ENCODE data around the gene IL32.

IL32 gene

GRCh38 chr16:3096362-3096761 lies 30.9 kb downstream of the IL32 start:
- no peaks in the 10 kb centered on the region for H3K27me3 ChIP-seq (replicated peaks in 2 of 5; ENCODE audit: control insufficient read depth in 4 of 5, insufficient read depth in 5 of 5, low read length in 4 of 5)
- ChIA-PET CTCF (interaction anchor here (0.6 to 8.2 kb wide), 15 partner anchors 11 to 75 kb away, joined by 3 to 103 read pairs (median 4); no protein-coding TSS in a partner anchor), POLR2A (no interaction called here)
- no peaks in the 10 kb centered on the region for H3K36me3 ChIP-seq (ENCODE audit: control insufficient read depth in 4 of 4, insufficient read depth in 4 of 4, low read length in 3 of 4)
- no peaks in the 10 kb centered on the region for H3K9me3 ChIP-seq (ENCODE audit: control extremely low read depth in 1 of 5, control insufficient read depth in 4 of 5, insufficient read depth in 2 of 5, low read depth in 1 of 5, low read length in 4 of 5)
- 97% methylated on average over 5 of the region's 6 CpGs for WGBS (ENCODE audit: insufficient coverage)
- no peak overlapping the region for H3K27ac ChIP-seq (ENCODE audit: insufficient read depth in 1 of 2, low read depth in 1 of 2, low read length in 2 of 2, poor library complexity in 1 of 2, severe bottlenecking in 2 of 2)
- H3K4me3 ChIP-seq (ENCODE audit: control insufficient read depth in 1 of 7, extremely low read depth in 1 of 7, insufficient read depth in 4 of 7, low read depth in 2 of 7, low read length in 6 of 7) = no peak overlapping the region
- peaks cover 10 to 32% (median 27%) of the 10 kb centered on the region in 4 experiments for H3K4me1 ChIP-seq (ENCODE audit: control extremely low read depth in 1 of 4, control insufficient read depth in 4 of 4, insufficient read depth in 4 of 4, low read length in 3 of 4)
- DNase-seq = no peak

- H3K27me3 ChIP-seq (replicated peaks in 2 of 5; ENCODE audit: control insufficient read depth in 4 of 5, insufficient read depth in 5 of 5, low read length in 4 of 5) = no peaks in the 10 kb centered on the region
- no peak overlapping the region for H3K4me3 ChIP-seq (ENCODE audit: control insufficient read depth in 1 of 7, extremely low read depth in 1 of 7, insufficient read depth in 4 of 7, low read depth in 2 of 7, low read length in 6 of 7)
- H3K4me1 ChIP-seq (ENCODE audit: control extremely low read depth in 1 of 4, control insufficient read depth in 4 of 4, insufficient read depth in 4 of 4, low read length in 3 of 4) = peaks cover 10 to 33% (median 32%) of the 10 kb centered on the region in 4 experiments
- H3K9me3 ChIP-seq (ENCODE audit: control extremely low read depth in 1 of 5, control insufficient read depth in 4 of 5, insufficient read depth in 2 of 5, low read depth in 1 of 5, low read length in 4 of 5) = no peaks in the 10 kb centered on the region
- 69% methylated on average over 6 of the region's 8 CpGs for WGBS (ENCODE audit: insufficient coverage)
- H3K27ac ChIP-seq (ENCODE audit: insufficient read depth in 1 of 2, low read depth in 1 of 2, low read length in 2 of 2, poor library complexity in 1 of 2, severe bottlenecking in 2 of 2) = no peak overlapping the region
- DNase-seq = no peak
- no peaks in the 10 kb centered on the region for H3K36me3 ChIP-seq (ENCODE audit: control insufficient read depth in 4 of 4, insufficient read depth in 4 of 4, low read length in 3 of 4)
- POLR2A ChIA-PET = no interaction called here
- CTCF ChIA-PET = interaction anchor here (0.6 to 8.2 kb wide), 7 partner anchors 10 to 498 kb away, joined by 3 to 103 read pairs (median 9); no protein-coding TSS in a partner anchor
Measured at GRCh38 chr16:3097266-3097665, 31.8 kb downstream of the IL32 start.

GRCh38 chr16:3098459-3099394 lies 33.3 kb downstream of the IL32 start, which contains the start of gene ZSCAN10:
ZSCAN10 (minus strand) TSS chr16:3099294; CDS start chr16:3092937, 6,357 bp downstream.
- ChIA-PET CTCF (interaction anchor here (1.2 to 8.2 kb wide), 8 partner anchors 8 to 68 kb away, joined by 3 to 103 read pairs (median 8); no protein-coding TSS in a partner anchor), POLR2A (interaction anchor here (0.5 kb wide), 1 partner anchor 59 kb away, joined by 5 read pairs; no protein-coding TSS in a partner anchor)
- H3K9me3 ChIP-seq (ENCODE audit: control extremely low read depth in 1 of 5, control insufficient read depth in 4 of 5, insufficient read depth in 2 of 5, low read depth in 1 of 5, low read length in 4 of 5) = no peaks in the 10 kb centered on the region
- DNase-seq = no peak
- peak within 1 kb of the TSS in 6 of 7 experiments; percentile 9 to 59 (median 41) for H3K4me3 ChIP-seq (ENCODE audit: control insufficient read depth in 1 of 7, extremely low read depth in 1 of 7, insufficient read depth in 4 of 7, low read depth in 2 of 7, low read length in 6 of 7)
- H3K36me3 ChIP-seq (ENCODE audit: control insufficient read depth in 4 of 4, insufficient read depth in 4 of 4, low read length in 3 of 4) = no peaks in the 10 kb centered on the region
- 80% methylated on average over 15 of the region's 21 CpGs for WGBS (ENCODE audit: insufficient coverage)
- no peak within 1 kb of the TSS for H3K27ac ChIP-seq (ENCODE audit: insufficient read depth in 1 of 2, low read depth in 1 of 2, low read length in 2 of 2, poor library complexity in 1 of 2, severe bottlenecking in 2 of 2)
- H3K27me3 ChIP-seq (replicated peaks in 2 of 5; ENCODE audit: control insufficient read depth in 4 of 5, insufficient read depth in 5 of 5, low read length in 4 of 5) = no peaks in the 10 kb centered on the region
- peaks cover 10 to 41% (median 35%) of the 10 kb centered on the region in 4 experiments for H3K4me1 ChIP-seq (ENCODE audit: control extremely low read depth in 1 of 4, control insufficient read depth in 4 of 4, insufficient read depth in 4 of 4, low read length in 3 of 4)

DNA sequence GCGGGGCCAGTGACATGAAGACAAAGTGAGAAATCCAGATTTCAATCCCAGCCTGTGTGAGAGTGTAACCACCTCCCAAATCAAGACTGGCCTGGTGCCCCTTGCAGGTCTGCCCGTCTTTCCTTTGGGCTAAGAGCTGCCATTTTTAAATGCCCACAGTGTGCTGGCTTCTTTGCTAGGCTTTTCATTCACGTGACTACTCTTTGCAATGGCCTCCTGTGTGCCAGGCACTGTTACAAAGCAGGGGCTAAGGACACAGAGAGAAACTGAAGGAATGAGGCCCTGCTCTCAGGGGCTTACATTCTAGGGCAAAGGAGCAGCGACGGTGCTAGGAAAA lies 33.9 kb downstream of the IL32 start:
- Histone ChIP-seq H3K4me3 (ENCODE audit: control insufficient read depth in 1 of 7, extremely low read depth in 1 of 7, insufficient read depth in 4 of 7, low read depth in 2 of 7, low read length in 6 of 7) (peak overlapping the region in 1 of 7 experiments; percentile 59), H3K27me3 (replicated peaks in 2 of 5; ENCODE audit: control insufficient read depth in 4 of 5, insufficient read depth in 5 of 5, low read length in 4 of 5) (no peaks in the 10 kb centered on the region), H3K4me1 (ENCODE audit: control extremely low read depth in 1 of 4, control insufficient read depth in 4 of 4, insufficient read depth in 4 of 4, low read length in 3 of 4) (peaks cover 10 to 41% (median 35%) of the 10 kb centered on the region in 4 experiments), H3K36me3 (ENCODE audit: control insufficient read depth in 4 of 4, insufficient read depth in 4 of 4, low read length in 3 of 4) (no peaks in the 10 kb centered on the region), H3K27ac (ENCODE audit: insufficient read depth in 1 of 2, low read depth in 1 of 2, low read length in 2 of 2, poor library complexity in 1 of 2, severe bottlenecking in 2 of 2) (no peak overlapping the region), H3K9me3 (ENCODE audit: control extremely low read depth in 1 of 5, control insufficient read depth in 4 of 5, insufficient read depth in 2 of 5, low read depth in 1 of 5, low read length in 4 of 5) (no peaks in the 10 kb centered on the region)
- whole genome bisulfite sequencing (ENCODE audit: insufficient coverage) = 96% methylated on average over 5 of the region's 5 CpGs
- CTCF ChIA-PET = interaction anchor here (1.3 to 8.2 kb wide), 5 partner anchors 9 to 38 kb away, joined by 3 to 103 read pairs (median 9); no protein-coding TSS in a partner anchor
- POLR2A ChIA-PET = no interaction called here
- DNase-seq = no peak

DNA sequence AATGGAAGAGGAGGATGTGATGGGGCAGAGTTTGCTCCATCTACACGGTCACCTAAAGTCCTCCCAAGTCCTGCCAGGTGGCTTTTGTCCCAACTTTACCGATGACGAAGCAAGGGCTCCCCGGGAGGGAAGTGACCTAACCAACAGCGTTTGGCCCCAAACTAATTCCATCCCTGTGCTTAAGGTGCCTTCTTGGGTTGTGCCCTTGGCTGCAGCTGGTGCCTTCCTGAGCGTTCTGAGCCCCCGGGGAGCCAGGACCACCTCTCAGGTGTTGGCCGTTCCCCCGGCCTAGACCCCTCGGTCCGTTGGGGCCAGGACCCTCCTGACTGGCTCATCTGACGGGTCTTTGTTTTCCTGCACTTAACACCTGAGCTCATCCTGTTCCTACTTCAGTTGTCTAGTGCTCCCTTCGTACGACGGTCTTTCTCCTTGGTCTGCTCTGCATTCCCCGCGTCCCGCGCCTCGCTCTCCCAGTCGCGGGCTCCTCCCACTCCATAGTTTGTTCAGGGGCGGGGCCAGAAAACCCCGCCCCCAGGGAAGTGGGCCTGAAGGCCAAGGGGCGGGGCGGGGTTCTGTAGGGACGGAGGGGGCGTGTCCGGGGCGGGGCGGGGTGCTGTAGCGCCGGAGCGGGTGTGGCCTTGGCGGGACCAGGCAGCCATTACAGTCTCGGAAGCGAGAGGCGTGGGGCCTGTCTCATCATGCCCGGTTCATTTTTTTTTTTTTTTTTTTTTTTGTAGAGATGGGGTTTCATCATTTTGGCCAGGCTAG lies 34.5 kb downstream of the IL32 start:
- H3K9me3 ChIP-seq (ENCODE audit: control extremely low read depth in 1 of 5, control insufficient read depth in 4 of 5, insufficient read depth in 2 of 5, low read depth in 1 of 5, low read length in 4 of 5) = no peaks in the 10 kb centered on the region
- ChIA-PET POLR2A (no interaction called here), CTCF (interaction anchor here (1.0 to 8.2 kb wide), 10 partner anchors 9 to 39 kb away, joined by 3 to 103 read pairs (median 5); no protein-coding TSS in a partner anchor)
- no peaks in the 10 kb centered on the region for H3K27me3 ChIP-seq (replicated peaks in 2 of 5; ENCODE audit: control insufficient read depth in 4 of 5, insufficient read depth in 5 of 5, low read length in 4 of 5)
- peak overlapping the region in 6 of 7 experiments; percentile 9 to 59 (median 41) for H3K4me3 ChIP-seq (ENCODE audit: control insufficient read depth in 1 of 7, extremely low read depth in 1 of 7, insufficient read depth in 4 of 7, low read depth in 2 of 7, low read length in 6 of 7)
- H3K4me1 ChIP-seq (ENCODE audit: control extremely low read depth in 1 of 4, control insufficient read depth in 4 of 4, insufficient read depth in 4 of 4, low read length in 3 of 4) = peaks cover 10 to 41% (median 35%) of the 10 kb centered on the region in 4 experiments
- no peak overlapping the region for H3K27ac ChIP-seq (ENCODE audit: insufficient read depth in 1 of 2, low read depth in 1 of 2, low read length in 2 of 2, poor library complexity in 1 of 2, severe bottlenecking in 2 of 2)
- peak; percentile 90 to 93 (median 92) for DNase-seq
- H3K36me3 ChIP-seq (ENCODE audit: control insufficient read depth in 4 of 4, insufficient read depth in 4 of 4, low read length in 3 of 4) = no peaks in the 10 kb centered on the region
- 9% methylated on average over 29 of the region's 39 CpGs for WGBS (ENCODE audit: insufficient coverage)

DNA sequence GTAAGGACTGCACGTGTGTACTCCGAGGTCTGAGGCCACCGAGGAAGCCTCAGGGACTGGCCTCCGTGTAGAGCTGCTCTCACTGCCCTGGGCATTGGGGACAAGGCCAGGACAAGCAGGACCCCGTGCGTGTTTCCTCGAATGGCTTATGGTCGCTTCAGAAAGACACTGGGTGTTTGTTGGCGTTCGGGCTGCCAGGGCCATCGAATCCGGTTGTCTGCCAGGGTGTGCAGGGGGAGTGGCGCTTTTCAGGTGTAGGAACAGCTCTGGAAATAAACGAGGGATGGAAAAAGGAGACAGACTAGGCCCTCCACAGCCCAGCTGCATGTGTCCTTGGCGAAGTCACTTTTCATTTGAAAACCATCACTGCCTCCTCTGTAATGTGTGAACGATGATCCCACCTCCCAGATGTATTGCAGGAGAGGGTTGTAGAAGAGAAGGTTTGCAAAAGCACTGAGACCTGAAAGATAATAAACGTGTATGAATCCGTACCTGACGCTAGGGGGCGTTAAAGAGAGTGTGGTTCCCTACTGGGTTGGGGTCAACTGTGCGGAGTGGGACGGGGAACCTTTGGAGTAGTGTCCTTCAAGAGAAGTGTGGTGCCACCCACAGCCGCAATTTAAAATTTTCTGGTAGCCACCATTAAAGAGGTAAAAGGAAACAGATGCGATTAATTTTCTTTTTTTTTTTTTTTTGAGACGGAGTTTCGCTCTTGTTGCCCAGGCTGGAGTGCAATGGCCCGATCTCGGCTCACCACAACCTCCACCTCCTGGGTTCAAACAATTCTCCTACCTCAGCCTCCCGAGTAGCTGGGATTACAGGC lies 35.8 kb downstream of the IL32 start:
- Histone ChIP-seq H3K27me3 (replicated peaks in 2 of 5; ENCODE audit: control insufficient read depth in 4 of 5, insufficient read depth in 5 of 5, low read length in 4 of 5) (no peaks in the 10 kb centered on the region), H3K27ac (ENCODE audit: insufficient read depth in 1 of 2, low read depth in 1 of 2, low read length in 2 of 2, poor library complexity in 1 of 2, severe bottlenecking in 2 of 2) (no peak overlapping the region), H3K36me3 (ENCODE audit: control insufficient read depth in 4 of 4, insufficient read depth in 4 of 4, low read length in 3 of 4) (no peaks in the 10 kb centered on the region), H3K4me3 (ENCODE audit: control insufficient read depth in 1 of 7, extremely low read depth in 1 of 7, insufficient read depth in 4 of 7, low read depth in 2 of 7, low read length in 6 of 7) (peak overlapping the region in 4 of 7 experiments; percentile 2 to 65 (median 45)), H3K4me1 (ENCODE audit: control extremely low read depth in 1 of 4, control insufficient read depth in 4 of 4, insufficient read depth in 4 of 4, low read length in 3 of 4) (peaks cover 14 to 40% (median 35%) of the 10 kb centered on the region in 4 experiments), H3K9me3 (ENCODE audit: control extremely low read depth in 1 of 5, control insufficient read depth in 4 of 5, insufficient read depth in 2 of 5, low read depth in 1 of 5, low read length in 4 of 5) (no peaks in the 10 kb centered on the region)
- POLR2A ChIA-PET = no interaction called here
- peak; percentile 74 to 92 (median 92) for DNase-seq
- 60% methylated on average over 18 of the region's 29 CpGs for WGBS (ENCODE audit: insufficient coverage)
- CTCF ChIA-PET = interaction anchor here (0.7 to 8.2 kb wide), 13 partner anchors 9 to 425 kb away, joined by 3 to 103 read pairs (median 5); no protein-coding TSS in a partner anchor
